ENCODE measurements around the gene LIPG. TPM values are rescaled to one million over a fixed set of nuclear protein-coding genes. Genes with fewer than 3 reads are reported as not detected.

Gene LIPG
- total RNA-seq, 1 donor from 2014 or later = 10.2 TPM

GRCh38 chr18:49534846-49535601 is 26.8 kb upstream of the LIPG start:
- no peaks in the 10 kb centered on the region for H3K4me1 Mint-ChIP-seq (ENCODE audit: low read depth, unreplicated experiment)
- TF ChIP-seq, protein P1, sequence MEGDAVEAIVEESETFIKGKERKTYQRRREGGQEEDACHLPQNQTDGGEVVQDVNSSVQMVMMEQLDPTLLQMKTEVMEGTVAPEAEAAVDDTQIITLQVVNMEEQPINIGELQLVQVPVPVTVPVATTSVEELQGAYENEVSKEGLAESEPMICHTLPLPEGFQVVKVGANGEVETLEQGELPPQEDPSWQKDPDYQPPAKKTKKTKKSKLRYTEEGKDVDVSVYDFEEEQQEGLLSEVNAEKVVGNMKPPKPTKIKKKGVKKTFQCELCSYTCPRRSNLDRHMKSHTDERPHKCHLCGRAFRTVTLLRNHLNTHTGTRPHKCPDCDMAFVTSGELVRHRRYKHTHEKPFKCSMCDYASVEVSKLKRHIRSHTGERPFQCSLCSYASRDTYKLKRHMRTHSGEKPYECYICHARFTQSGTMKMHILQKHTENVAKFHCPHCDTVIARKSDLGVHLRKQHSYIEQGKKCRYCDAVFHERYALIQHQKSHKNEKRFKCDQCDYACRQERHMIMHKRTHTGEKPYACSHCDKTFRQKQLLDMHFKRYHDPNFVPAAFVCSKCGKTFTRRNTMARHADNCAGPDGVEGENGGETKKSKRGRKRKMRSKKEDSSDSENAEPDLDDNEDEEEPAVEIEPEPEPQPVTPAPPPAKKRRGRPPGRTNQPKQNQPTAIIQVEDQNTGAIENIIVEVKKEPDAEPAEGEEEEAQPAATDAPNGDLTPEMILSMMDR (IDR thresholded peaks at IDR 0.05; ENCODE audit: partially characterized antibody, unreplicated experiment) = no peak

DNA sequence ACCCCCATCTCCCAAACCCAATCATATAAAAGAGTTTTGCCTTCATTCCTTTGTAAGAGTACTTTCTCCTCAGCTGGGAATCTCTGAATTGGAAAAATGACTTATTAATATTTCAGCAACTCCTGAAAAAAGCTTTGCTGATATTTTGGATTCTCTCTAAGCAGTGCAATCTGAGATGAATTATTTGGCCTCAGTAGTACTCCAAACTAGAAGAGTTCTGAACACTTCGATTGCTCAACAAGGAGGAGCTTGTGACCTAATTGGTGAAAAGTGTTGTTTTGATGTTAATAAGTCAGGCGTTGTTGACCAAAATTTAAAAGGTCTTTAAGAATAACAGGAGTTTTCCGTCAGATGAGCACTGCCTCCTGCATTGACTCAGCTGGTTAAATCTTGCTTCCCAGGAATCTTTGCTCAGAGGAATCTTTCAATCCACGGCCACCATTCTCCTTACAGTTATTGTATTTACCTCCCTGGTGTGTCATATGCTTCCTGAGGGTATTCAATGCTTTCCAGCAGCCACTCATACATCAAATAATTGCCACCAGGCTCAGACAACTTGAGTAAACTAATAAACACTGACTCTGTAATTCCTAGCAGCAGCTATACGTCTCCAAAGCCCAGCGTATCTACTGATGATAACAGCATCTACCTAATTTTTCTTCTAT is 24.5 kb upstream of the LIPG start:
- no peak overlapping the region for H3K4me3 Mint-ChIP-seq (ENCODE audit: unreplicated experiment)
- H3K36me3 Mint-ChIP-seq (ENCODE audit: unreplicated experiment) = peaks cover 5% of the 10 kb centered on the region
- H3K9me3 Mint-ChIP-seq (ENCODE audit: unreplicated experiment) = no peaks in the 10 kb centered on the region
- H3K27ac Mint-ChIP-seq (ENCODE audit: unreplicated experiment) = no peak overlapping the region
- TF ChIP-seq, protein P1 (IDR thresholded peaks at IDR 0.05; ENCODE audit: partially characterized antibody, unreplicated experiment) = no peak
- no peak for DNase-seq
- peaks cover 2% of the 10 kb centered on the region for H3K27me3 Mint-ChIP-seq (ENCODE audit: unreplicated experiment)
- H3K4me1 Mint-ChIP-seq (ENCODE audit: low read depth, unreplicated experiment) = no peaks in the 10 kb centered on the region

More at GRCh38 chr18:49534846-49535601, 26.8 kb upstream of the LIPG start:
- no peak for DNase-seq
- Mint-ChIP-seq H3K36me3 (ENCODE audit: unreplicated experiment) (peaks cover 5% of the 10 kb centered on the region), H3K27ac (ENCODE audit: unreplicated experiment) (no peak overlapping the region), H3K9me3 (ENCODE audit: unreplicated experiment) (peaks cover under 1% of the 10 kb centered on the region), H3K4me3 (ENCODE audit: unreplicated experiment) (no peak overlapping the region), H3K27me3 (ENCODE audit: unreplicated experiment) (peaks cover 2% of the 10 kb centered on the region)

DNA sequence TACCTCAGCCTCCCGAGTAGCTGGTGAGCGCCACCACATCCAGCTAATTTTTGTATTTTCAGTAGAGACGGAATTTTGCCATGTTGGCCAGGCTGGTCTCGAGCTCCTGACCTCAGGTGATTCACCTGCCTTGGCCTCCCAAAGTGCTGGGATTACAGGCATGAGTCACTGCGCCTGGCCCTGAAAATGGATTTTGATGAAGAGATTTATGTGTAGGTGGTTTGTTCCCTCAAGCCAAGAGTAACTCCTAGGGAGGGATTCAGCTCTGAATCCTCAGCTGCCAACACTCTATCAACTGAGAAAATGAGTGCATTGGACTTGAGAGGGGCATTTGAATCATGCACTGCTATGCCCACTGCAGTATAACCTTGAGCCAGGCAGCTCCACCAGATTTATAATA is 17.5 kb upstream of the LIPG start:
- Mint-ChIP-seq H3K4me3 (ENCODE audit: unreplicated experiment) (no peak overlapping the region), H3K27ac (ENCODE audit: unreplicated experiment) (no peak overlapping the region), H3K36me3 (ENCODE audit: unreplicated experiment) (no peaks in the 10 kb centered on the region), H3K4me1 (ENCODE audit: low read depth, unreplicated experiment) (no peaks in the 10 kb centered on the region), H3K27me3 (ENCODE audit: unreplicated experiment) (no peaks in the 10 kb centered on the region), H3K9me3 (ENCODE audit: unreplicated experiment) (no peaks in the 10 kb centered on the region)
- TF ChIP-seq, protein P1 (IDR thresholded peaks at IDR 0.05; ENCODE audit: partially characterized antibody, unreplicated experiment) = no peak
- no peak for DNase-seq

DNA sequence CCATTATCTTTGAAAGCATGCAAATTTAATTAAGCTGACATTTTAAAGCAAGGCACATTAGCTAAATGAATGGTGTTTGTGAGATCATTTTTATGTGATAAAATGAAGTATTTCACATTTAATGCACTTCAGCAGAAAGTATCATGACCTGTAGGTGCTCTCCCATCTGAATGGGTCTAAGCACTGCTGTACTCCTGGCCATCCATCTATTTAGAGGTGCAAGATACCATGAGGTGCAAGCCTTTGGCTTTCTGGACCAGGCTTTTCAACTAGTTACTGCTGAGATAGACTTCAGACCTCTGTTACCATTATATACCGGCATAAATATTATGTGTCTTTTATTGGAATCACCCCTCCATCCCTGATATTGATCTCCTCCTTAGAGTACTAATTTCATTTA is 15.6 kb upstream of the LIPG start:
- no peak for DNase-seq
- Mint-ChIP-seq H3K4me1 (ENCODE audit: low read depth, unreplicated experiment) (no peaks in the 10 kb centered on the region), H3K9me3 (ENCODE audit: unreplicated experiment) (no peaks in the 10 kb centered on the region), H3K27ac (ENCODE audit: unreplicated experiment) (no peak overlapping the region), H3K4me3 (ENCODE audit: unreplicated experiment) (no peak overlapping the region), H3K36me3 (ENCODE audit: unreplicated experiment) (no peaks in the 10 kb centered on the region), H3K27me3 (ENCODE audit: unreplicated experiment) (no peaks in the 10 kb centered on the region)
- TF ChIP-seq, protein P1 (IDR thresholded peaks at IDR 0.05; ENCODE audit: partially characterized antibody, unreplicated experiment) = no peak

GRCh38 chr18:49546719-49547273 is 15.1 kb upstream of the LIPG start:
- H3K36me3 Mint-ChIP-seq (ENCODE audit: unreplicated experiment) = no peaks in the 10 kb centered on the region
- no peaks in the 10 kb centered on the region for H3K4me1 Mint-ChIP-seq (ENCODE audit: low read depth, unreplicated experiment)
- H3K4me3 Mint-ChIP-seq (ENCODE audit: unreplicated experiment) = no peak overlapping the region
- H3K27me3 Mint-ChIP-seq (ENCODE audit: unreplicated experiment) = no peaks in the 10 kb centered on the region
- no peak overlapping the region for H3K27ac Mint-ChIP-seq (ENCODE audit: unreplicated experiment)
- TF ChIP-seq, protein P1 (IDR thresholded peaks at IDR 0.05; ENCODE audit: partially characterized antibody, unreplicated experiment) = no peak
- DNase-seq = no peak
- no peaks in the 10 kb centered on the region for H3K9me3 Mint-ChIP-seq (ENCODE audit: unreplicated experiment)

Data from glutamatergic neuron (in vitro differentiated cells).